Smooth muscle cell (in vitro differentiated cells): Measurements from ENCODE around the gene SNX14. TPM values are rescaled to one million over a fixed set of nuclear protein-coding genes. Genes with fewer than 3 reads are reported as not detected.

Experiments
- DNase-seq: peaks from one replicate; lab custom pipeline; 2025; ENCODE audit not compliant: unreplicated experiment; lab: John Stamatoyannopoulos, UW
- H2AFZ ChIP-seq: fragments of 200-600 bp; sonication (generic); 2 replicates; pipeline ENCODE4 v1.6.0; 2016; ENCODE audit warnings: antibody characterized with exemption, low read depth, mild to moderate bottlenecking
- H3F3A ChIP-seq: fragments of 200-600 bp; sonication (generic); 2 replicates; pipeline ENCODE4 v1.6.0; 2017; ENCODE audit warnings: antibody characterized with exemption, low read depth
- H3K27ac ChIP-seq: fragments of 200-600 bp; sonication (generic); 2 replicates; pipeline ENCODE4 v1.5.1; 2016; ENCODE audit warnings: low read depth, mild to moderate bottlenecking
- H3K27me3 ChIP-seq: fragments of 200-600 bp; sonication (generic); 2 replicates; pipeline ENCODE4 v1.6.1; 2016; ENCODE audit warnings: low read depth, mild to moderate bottlenecking
- H3K36me3 ChIP-seq: fragments of 200-600 bp; sonication (generic); 2 replicates; pipeline ENCODE4 v1.5.1; 2016; ENCODE audit warnings: low read depth
- H3K4me1 ChIP-seq: fragments of 200-600 bp; sonication (generic); 2 replicates; pipeline ENCODE4 v1.5.1; 2016; ENCODE audit warnings: low read depth
- H3K4me2 ChIP-seq: fragments of 200-600 bp; sonication (generic); 2 replicates; pipeline ENCODE4 v1.6.0; 2016; ENCODE audit warnings: mild to moderate bottlenecking
- H3K4me3 ChIP-seq: fragments of 200-600 bp; sonication (generic); 2 replicates; pipeline ENCODE4 v1.5.1; 2016; ENCODE audit warnings: mild to moderate bottlenecking
- H3K79me2 ChIP-seq: fragments of 200-600 bp; sonication (generic); 2 replicates; pipeline ENCODE4 v1.6.0; 2016; ENCODE audit warnings: low read depth, mild to moderate bottlenecking
- H3K9ac ChIP-seq: fragments of 200-600 bp; sonication (generic); 2 replicates; pipeline ENCODE4 v1.6.0; 2016; ENCODE audit warnings: low read depth
- H3K9me3 ChIP-seq: fragments of 200-600 bp; sonication (generic); replicated peaks from 2 replicates; pipeline ENCODE4 v1.5.1; 2016; ENCODE audit warnings: low read depth
- H4K20me1 ChIP-seq: fragments of 200-600 bp; sonication (generic); 2 replicates; pipeline ENCODE4 v1.6.0; 2016; ENCODE audit warnings: low read depth
- WGBS: methylation state at CpG from one replicate; pipeline ENCODE4 v1.1.7; 2016; ENCODE audit warnings: low lambda C conversion rate; 5-methylcytosine and 5-hydroxymethylcytosine counted together
- polyA plus RNA-seq: library from polyadenylated mRNA; unstranded; fragments of >200 nt; fragmentation: Nextera tagmentation; extraction: Ambion mirVana; gene quantifications from 2 replicates; pipeline ENCODE4 v1.2.1, GENCODE V29; 2016
- total RNA-seq: library from RNA; depleted of rRNA; stranded (reverse); fragments of >200 nt; gene quantifications from 2 replicates; pipeline ENCODE4 v1.2.3, GENCODE V29; 2014
- TF ChIP-seq, protein P1 (sequence below): fragments of 200-600 bp; sonication (generic); IDR thresholded peaks from 2 replicates; pipeline ENCODE4 v1.5.1; 2017; ENCODE audit warnings: borderline replicate concordance, mild to moderate bottlenecking, antibody characterized with exemption; ENCODE audit not compliant: insufficient read depth, poor library complexity, severe bottlenecking

The SNX14 gene
- total and polyA plus RNA-seq, 2 experiments from 2014 or later = 53.0 to 134 TPM

DNA sequence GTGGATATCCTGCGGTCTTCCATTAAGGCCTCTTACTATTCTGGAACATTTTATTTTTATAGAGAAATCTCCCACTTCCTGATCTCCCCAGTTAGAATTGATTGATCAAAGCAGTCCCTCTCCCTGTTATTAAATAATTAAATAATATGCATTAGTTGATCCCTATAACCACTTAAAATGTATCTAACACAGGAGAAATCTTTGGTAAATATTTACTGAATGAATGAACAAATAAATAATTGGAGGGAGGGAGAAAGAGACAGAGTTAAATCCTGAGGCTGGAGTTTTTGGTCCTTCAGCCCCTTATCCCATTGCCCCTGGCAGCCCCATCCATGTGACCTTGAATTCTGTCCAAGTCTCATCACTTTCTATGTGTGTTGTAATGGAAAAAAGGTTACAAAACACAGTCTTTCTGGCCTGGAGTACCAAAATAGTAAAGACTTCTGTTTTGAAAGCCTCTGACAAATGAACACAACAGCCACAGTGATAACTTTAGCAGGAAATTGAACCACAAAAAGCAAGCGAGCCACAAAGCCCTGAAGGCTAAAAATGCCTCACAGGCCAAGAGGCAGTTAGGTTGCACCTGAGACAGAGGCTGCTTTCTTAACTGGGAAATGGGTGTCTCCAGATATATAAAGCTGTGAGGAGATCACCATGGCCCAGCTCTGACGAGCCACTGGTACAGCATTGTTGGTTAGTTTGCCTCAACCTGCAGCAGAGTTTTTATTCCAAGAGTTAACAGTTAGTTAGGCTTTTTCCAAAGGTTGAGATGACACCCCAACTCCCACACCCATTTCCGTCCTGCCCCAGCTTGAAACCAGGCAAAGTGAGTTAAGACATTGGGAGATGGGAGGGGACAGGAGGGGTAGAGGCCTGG, 132.5 kb downstream of the SNX14 start:
- Histone ChIP-seq H3K27ac (peak overlapping the region; percentile 100), H3K4me2 (peak overlapping the region; percentile 40), H2AFZ (no peak overlapping the region), H3K27me3 (no peaks in the 10 kb centered on the region), H4K20me1 (no peaks in the 10 kb centered on the region), H3K4me1 (peaks cover 18% of the 10 kb centered on the region), H3K36me3 (no peaks in the 10 kb centered on the region), H3K4me3 (no peak overlapping the region), H3K9ac (no peak overlapping the region), H3F3A (peaks cover 20% of the 10 kb centered on the region), H3K79me2 (peaks cover 19% of the 10 kb centered on the region), H3K9me3 (no peaks in the 10 kb centered on the region)
- DNase-seq = no peak
- TF ChIP-seq, protein P1, sequence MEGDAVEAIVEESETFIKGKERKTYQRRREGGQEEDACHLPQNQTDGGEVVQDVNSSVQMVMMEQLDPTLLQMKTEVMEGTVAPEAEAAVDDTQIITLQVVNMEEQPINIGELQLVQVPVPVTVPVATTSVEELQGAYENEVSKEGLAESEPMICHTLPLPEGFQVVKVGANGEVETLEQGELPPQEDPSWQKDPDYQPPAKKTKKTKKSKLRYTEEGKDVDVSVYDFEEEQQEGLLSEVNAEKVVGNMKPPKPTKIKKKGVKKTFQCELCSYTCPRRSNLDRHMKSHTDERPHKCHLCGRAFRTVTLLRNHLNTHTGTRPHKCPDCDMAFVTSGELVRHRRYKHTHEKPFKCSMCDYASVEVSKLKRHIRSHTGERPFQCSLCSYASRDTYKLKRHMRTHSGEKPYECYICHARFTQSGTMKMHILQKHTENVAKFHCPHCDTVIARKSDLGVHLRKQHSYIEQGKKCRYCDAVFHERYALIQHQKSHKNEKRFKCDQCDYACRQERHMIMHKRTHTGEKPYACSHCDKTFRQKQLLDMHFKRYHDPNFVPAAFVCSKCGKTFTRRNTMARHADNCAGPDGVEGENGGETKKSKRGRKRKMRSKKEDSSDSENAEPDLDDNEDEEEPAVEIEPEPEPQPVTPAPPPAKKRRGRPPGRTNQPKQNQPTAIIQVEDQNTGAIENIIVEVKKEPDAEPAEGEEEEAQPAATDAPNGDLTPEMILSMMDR = no peak
- whole genome bisulfite sequencing = 68% methylated on average over 4 of the region's 4 CpGs

DNA sequence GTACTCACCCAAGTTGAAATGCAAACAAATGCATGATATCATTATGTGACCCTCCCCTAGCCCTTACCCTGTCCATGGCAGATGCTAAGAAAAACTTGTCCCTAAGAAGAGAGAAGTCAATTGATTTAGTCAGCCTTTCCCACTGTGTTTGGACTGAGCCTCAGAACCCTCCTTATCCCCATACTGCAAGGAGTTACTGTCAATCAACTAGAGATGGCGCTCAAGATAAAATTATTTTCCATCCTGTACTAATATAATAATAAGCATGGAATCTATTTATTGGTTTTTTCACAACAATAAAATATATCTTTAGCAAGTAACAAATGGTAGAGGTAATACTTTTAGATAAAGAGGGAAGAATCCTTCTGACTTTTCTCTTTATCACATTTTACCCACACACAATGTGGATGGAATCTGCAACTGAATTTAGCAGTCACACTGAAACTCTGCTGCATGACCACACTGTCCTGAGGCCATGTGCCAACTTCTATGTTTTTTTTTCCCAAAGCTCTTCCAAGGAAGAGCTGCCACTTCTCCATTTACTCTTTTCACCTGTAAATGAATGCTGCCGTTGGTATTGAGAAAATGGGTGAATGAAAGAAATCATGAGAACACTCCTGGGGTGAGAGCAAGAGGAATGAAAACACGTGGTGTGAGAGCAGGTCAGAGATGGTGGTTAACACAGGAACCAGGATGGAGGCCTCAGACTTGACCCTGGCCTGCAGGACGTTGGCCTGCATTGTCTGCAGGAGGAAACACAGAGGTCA, 133.3 kb downstream of the SNX14 start:
- Histone ChIP-seq H4K20me1 (no peaks in the 10 kb centered on the region), H3K4me1 (peaks cover 18% of the 10 kb centered on the region), H2AFZ (no peak overlapping the region), H3K27ac (peak overlapping the region; percentile 100), H3K27me3 (no peaks in the 10 kb centered on the region), H3K9ac (no peak overlapping the region), H3K36me3 (no peaks in the 10 kb centered on the region), H3K4me3 (no peak overlapping the region), H3F3A (peaks cover 20% of the 10 kb centered on the region), H3K79me2 (peaks cover 28% of the 10 kb centered on the region), H3K9me3 (no peaks in the 10 kb centered on the region), H3K4me2 (peak overlapping the region; percentile 29)
- no peak for DNase-seq
- 71% methylated on average over 4 of the region's 4 CpGs for WGBS
- TF ChIP-seq, protein P1 = no peak

DNA sequence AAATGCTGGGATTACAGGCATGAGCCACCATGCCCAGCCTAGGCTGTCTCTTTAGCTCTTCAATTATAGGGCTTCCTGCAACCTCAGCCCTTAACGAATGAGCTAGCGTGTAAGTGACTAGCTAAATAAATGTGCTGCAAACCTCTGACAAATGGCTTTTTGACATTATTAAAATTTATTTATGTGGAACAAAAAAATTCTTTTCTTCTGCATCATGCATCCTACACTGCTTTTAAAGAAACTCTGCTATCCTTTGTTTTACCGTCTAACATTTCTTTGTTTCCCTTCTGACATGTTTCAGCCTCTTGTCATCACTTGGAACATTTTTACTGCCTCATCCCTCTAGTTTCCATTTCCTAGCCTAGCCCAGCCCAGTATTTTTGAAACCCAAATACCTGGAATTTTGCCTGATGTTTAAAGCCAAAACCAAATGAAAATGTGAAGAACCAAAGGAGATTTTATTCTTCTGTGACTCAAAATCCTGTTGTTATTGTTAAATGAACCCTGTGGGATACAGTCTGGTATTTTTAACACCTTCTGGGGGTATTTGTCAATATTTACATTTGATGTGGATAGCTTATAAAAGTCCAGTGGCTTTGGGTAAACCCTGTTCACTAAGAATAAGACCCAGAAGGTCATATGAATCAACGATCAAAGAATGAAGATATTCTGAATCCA, 134.3 kb downstream of the SNX14 start:
- H3K4me1 ChIP-seq = peaks cover 18% of the 10 kb centered on the region
- H2AFZ ChIP-seq = no peak overlapping the region
- H3K4me2 ChIP-seq = peak overlapping the region; percentile 32
- H3K79me2 ChIP-seq = peaks cover 37% of the 10 kb centered on the region
- H4K20me1 ChIP-seq = peaks cover 5% of the 10 kb centered on the region
- no peak for DNase-seq
- WGBS = 25% methylated on average over 4 of the region's 4 CpGs
- TF ChIP-seq, protein P1 = no peak
- no peak overlapping the region for H3K4me3 ChIP-seq
- peak overlapping the region; percentile 100 for H3K27ac ChIP-seq
- no peaks in the 10 kb centered on the region for H3K36me3 ChIP-seq
- peaks cover 20% of the 10 kb centered on the region for H3F3A ChIP-seq
- peak overlapping the region; percentile 6 for H3K9ac ChIP-seq
- H3K9me3 ChIP-seq = no peaks in the 10 kb centered on the region
- H3K27me3 ChIP-seq = no peaks in the 10 kb centered on the region
